Globus pallidus (tissue), 1 donor: Measurements from ENCODE around the gene SPDYE3.

Source experiments
- DNase-seq: peaks from one replicate; pipeline ENCODE4 v3.0.0-alpha.2; 2015; ENCODE audit warnings: low spot score

The SPDYE3 gene

GRCh38 chr7:100371561-100372171 lies 64.2 kb downstream of the SPDYE3 start:
- DNase-seq: no peak
